Measurements from ENCODE around the gene SZT2. TPM values are rescaled to one million over a fixed set of nuclear protein-coding genes. Genes with fewer than 3 reads are reported as not detected.

The SZT2 gene
- total RNA-seq, 3 donors from 2014 or later, result 37.1 to 44.2 (median 39.5) TPM

DNA sequence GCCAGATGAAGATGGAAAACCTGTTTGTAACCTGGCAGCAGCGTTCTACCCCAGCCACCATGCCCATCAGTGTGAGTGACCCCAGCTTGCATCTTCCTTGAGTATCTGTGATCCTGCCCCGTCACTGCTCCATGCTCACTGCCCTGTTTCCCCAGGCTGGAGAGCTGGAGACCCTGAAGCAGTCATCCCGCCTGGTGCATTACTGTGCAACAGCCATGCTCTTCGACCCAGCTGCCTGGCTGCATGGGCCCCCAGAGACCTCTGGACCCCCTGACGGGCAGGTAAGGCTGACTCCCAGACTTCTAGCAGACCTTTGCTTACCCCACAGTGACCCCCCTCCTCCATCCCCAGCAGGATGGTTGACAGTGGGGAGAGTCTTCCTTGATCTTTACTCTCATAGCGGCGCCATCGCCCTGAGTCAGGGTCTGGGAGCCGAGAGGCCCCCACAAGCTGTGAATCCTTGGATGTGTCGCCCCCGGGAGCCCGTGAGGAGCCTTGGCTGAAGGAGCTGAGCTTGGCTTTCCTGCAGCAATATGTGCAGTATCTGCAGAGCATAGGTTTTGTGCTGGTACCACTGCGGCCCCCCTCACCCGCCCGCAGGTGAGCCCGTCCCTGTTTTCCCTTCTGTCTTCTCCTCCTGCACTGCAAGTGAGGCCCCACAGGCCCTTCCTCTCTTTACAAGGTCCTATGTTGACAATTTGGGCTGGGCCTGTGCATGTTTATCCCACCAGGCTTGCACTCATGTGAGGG is 53.7 kb downstream of the SZT2 start:
- ATAC-seq (no peak), DNase-seq (no peak)
- Mint-ChIP-seq H3K4me3 (no peak overlapping the region), H3K36me3 (ENCODE audit: insufficient read depth) (peaks cover 41% of the 10 kb centered on the region), H3K9me3 (no peaks in the 10 kb centered on the region), H3K27me3 (ENCODE audit: low read depth) (no peaks in the 10 kb centered on the region), H3K4me1 (ENCODE audit: low read depth) (no peaks in the 10 kb centered on the region)

DNA sequence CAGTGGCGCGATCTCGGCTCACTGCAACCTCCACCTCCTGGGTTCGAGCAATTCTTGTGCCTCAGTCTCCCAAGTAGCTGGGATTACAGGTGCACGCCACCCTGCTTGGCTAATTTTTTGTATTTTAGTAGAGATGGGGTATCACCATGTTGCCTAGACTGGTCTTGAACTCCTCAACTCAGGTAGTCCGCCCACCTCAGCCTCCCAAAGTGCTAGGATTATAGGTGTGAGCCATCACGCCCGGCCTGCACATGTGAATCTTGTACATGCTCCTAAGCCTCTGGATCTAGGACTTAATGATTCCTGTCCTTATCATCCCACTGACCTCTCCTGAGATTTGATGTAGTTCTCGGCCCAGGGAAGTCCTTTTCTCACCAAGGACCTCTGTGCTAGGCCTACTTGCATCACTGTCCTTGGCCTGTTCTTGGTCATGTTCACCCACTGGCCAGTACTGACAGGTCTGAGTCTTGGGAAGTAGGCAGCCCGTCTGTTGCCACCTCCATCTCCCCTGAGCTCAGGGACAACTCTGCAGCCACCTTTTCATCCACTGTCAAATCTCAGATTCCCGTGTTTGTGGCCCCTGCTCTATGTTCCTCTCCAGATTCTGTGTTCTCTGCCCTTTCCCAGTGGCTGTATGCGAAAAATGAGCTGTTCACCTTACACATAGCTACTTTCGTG is 54.6 kb downstream of the SZT2 start:
- H3K9me3 Mint-ChIP-seq, result no peaks in the 10 kb centered on the region

DNA sequence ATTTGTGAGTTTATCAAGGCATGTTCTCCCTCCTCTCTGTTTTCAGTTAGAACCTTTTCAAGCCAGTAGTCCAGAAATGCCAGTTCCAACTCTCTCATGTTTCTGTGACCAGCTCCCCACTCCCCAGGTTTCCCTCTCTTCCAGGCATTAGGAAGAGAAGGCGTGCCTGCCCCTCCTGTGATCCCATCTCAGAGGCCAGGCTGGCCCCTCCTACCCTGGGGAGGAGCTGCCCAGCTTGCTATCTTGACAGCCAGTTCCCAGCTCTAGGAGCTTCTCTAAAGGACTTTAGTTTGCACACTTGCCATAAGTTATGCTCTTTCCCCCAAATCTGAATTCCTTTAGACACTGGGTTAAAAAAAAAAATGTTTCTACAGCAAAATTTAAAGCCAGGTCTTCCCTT is 55.1 kb downstream of the SZT2 start:
- Mint-ChIP-seq H3K9me3 (no peaks in the 10 kb centered on the region), H3K36me3 (ENCODE audit: insufficient read depth) (peaks cover 39% of the 10 kb centered on the region), H3K4me3 (no peak overlapping the region), H3K27me3 (ENCODE audit: low read depth) (no peaks in the 10 kb centered on the region), H3K4me1 (ENCODE audit: low read depth) (no peaks in the 10 kb centered on the region)
- no peak for DNase-seq
- ATAC-seq, result no peak

More for the DNA sequence above, 54.6 kb downstream of the SZT2 start:
- Mint-ChIP-seq H3K27me3 (ENCODE audit: low read depth) (no peaks in the 10 kb centered on the region), H3K36me3 (ENCODE audit: insufficient read depth) (peaks cover 38% of the 10 kb centered on the region), H3K4me3 (no peak overlapping the region), H3K4me1 (ENCODE audit: low read depth) (no peaks in the 10 kb centered on the region)
- no peak for DNase-seq
- no peak for ATAC-seq

DNA sequence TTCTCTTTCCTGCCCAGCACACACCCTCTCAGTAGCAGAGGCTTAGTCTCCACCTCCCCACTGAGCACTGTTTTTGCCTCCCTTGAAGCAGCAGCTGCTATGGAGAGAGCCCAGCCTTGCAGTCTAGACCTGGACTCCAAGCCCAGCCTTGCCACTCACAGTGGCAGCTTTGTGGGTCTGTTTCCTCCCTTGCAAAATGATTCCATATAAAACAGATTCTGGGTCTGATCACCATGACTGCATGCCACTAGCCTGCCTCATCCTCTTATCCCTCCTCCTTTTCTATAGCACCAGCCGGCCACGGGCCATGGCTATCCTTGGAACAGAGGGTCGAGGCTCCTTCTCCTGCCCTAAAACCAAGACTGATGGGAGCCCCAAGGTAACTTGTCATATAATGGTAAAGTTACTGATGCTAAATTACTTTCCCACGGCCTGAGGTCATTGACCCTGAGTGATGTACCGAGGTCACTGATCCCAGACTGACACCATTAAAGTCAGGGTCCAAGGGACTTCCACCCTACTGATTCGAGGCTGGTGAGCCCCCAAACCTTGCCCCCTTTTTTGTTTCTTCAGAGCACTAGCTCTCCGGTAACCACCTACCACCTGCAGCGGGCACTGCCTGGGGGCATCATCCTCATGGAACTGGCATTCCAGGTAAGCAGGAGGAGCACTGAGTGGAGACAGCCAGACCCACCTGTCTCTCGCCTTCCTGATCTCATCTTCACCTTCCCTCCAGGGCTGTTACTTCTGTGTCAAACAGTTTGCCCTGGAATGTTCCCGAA is 56.1 kb downstream of the SZT2 start:
- Mint-ChIP-seq H3K4me3 (no peak overlapping the region), H3K27me3 (ENCODE audit: low read depth) (no peaks in the 10 kb centered on the region), H3K9me3 (no peaks in the 10 kb centered on the region), H3K4me1 (ENCODE audit: low read depth) (no peaks in the 10 kb centered on the region), H3K36me3 (ENCODE audit: insufficient read depth) (peaks cover 38% of the 10 kb centered on the region)
- ATAC-seq (no peak), DNase-seq (no peak)

DNA sequence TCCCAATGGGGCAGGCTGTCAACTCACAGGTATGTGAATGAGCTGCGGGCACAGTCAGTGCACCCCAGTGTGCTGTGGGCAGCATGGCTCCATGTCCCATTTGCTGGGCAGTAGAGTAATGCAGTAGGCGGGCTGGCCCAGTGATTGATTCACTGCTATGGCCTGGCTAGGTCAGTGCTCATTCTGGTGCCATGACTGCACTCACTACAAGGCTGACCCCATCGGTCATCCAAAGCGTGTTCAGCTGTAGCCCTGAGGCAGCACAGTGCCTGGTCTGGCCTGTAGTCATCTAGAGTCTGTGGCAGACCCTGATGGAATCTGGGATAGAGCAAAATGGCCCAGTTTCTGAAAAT is 56.7 kb downstream of the SZT2 start:
- Mint-ChIP-seq H3K9me3 (no peaks in the 10 kb centered on the region), H3K4me3 (no peak overlapping the region), H3K4me1 (ENCODE audit: low read depth) (no peaks in the 10 kb centered on the region), H3K27me3 (ENCODE audit: low read depth) (no peaks in the 10 kb centered on the region), H3K36me3 (ENCODE audit: insufficient read depth) (peaks cover 40% of the 10 kb centered on the region)
- ATAC-seq (no peak), DNase-seq (no peak)

DNA sequence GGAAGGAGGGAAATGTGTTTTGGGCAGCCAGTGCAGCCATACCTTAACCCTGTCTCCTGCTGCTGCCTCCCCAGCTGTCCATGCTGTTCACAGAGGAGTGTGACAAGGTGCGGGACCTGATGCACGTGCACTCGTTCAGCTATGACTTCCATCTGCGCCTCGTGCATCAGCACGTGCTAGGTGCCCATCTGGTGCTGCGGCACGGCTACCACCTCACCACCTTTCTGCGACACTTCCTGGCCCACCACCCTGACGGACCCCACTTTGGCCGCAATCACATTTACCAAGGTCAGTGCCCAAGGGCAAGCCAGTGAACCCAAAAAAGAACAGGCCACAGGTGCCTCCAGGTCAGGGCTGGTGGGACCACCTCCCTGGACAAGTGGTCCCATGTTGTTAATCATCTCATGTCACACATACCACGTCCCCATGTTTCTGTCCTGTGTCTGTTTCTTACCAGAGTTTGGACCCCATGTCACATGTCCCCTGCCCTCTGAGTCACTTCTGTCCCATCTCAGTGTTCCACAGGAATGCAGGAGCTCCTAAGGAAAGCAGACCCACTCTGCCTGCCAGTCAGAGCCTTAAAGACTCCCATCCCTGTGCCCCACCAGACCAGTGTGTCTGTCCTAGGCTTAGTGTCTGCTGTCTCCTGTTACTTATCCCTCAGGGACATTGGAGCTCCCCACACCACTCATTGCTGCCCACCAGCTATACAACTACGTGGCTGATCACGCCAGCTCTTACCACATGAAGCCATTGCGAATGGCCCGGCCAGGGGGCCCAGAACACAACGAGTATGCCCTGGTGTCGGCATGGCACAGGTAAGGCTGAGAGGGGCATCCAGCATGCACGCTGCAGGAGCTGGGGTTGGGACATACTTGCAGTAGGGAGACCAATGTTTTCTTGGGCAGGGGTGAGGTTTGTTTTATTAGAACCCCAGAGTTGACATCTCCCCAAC is 57.5 kb downstream of the SZT2 start:
- no peaks in the 10 kb centered on the region for H3K4me1 Mint-ChIP-seq (ENCODE audit: low read depth)
- DNase-seq, result no peak
- peaks cover 40% of the 10 kb centered on the region for H3K36me3 Mint-ChIP-seq (ENCODE audit: insufficient read depth)
- no peak for ATAC-seq
- H3K4me3 Mint-ChIP-seq, result no peak overlapping the region
- no peaks in the 10 kb centered on the region for H3K27me3 Mint-ChIP-seq (ENCODE audit: low read depth)
- no peaks in the 10 kb centered on the region for H3K9me3 Mint-ChIP-seq

DNA sequence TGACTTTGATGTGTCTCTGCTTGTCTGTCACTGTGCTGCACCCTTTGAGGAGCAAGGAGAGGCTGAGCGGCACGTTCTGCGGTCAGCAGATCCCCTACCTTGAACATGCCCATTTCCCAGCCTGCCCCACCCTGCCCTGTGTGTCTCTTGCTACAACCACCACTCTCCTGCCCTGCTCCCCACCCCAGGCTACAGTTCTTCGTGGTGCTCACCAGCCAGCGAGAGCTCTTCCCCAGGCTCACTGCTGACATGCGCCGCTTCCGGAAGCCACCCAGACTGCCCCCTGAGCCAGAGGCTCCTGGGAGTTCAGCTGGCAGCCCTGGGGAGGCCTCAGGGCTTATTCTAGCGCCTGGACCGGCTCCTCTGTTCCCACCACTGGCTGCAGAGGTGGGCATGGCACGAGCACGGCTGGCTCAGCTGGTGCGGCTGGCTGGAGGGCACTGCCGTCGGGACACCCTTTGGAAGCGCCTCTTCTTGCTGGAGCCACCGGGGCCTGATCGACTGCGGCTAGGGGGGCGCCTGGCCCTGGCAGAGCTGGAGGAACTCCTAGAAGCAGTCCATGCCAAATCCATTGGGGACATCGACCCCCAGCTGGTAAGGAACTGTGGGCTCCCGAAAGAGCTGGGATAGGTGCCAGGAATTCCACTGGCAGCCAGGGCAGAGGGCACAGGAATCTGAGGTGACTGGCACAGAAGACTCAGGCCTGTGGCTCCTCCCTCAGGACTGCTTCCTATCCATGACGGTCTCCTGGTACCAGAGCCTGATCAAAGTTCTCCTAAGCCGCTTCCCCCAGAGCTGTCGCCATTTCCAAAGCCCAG is 58.4 kb downstream of the SZT2 start:
- DNase-seq (no peak), ATAC-seq (no peak)
- Mint-ChIP-seq H3K27me3 (ENCODE audit: low read depth) (no peaks in the 10 kb centered on the region), H3K4me1 (ENCODE audit: low read depth) (peaks cover 5% of the 10 kb centered on the region), H3K9me3 (no peaks in the 10 kb centered on the region), H3K4me3 (no peak overlapping the region), H3K36me3 (ENCODE audit: insufficient read depth) (peaks cover 40% of the 10 kb centered on the region)

DNA sequence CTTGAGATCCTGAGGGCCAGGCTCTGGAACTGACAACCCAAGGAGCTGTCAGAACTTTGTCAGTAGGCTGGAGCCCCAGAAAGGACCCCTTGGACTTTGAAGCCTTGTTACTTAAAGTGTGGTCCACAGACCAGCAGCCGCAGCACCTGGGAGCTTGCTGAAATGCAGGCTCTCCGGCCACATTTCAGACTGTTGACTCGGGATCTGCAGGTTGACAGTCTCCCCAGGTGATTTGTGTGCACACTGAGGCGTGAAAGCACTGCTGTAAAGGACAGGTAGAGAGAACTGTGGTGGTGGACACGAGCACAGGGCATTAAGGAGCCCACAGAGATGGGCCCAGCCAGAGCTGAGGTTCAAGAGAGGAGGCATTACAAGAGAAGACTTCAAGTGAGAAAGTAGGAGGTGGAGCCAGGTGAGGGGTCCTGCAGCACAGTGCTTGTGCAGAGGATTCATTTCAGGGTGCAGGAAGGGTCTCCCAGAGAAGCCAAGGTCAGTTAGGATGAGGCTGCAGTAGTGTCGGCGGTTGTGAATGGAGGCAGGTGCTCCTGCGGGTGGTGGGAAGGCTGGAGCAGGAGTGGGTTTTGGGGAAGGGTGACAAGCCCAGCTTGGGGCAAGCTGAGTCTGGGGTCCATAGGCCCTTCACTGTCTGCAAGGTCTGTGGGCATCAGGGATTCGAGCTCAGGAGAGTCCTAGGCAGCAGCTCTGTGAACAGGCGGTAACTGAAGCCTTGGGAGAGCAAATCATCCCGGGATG is 59.4 kb downstream of the SZT2 start:
- DNase-seq, result no peak
- Mint-ChIP-seq H3K4me3 (no peak overlapping the region), H3K4me1 (ENCODE audit: low read depth) (peaks cover 7% of the 10 kb centered on the region), H3K27me3 (ENCODE audit: low read depth) (no peaks in the 10 kb centered on the region), H3K9me3 (no peaks in the 10 kb centered on the region), H3K36me3 (ENCODE audit: insufficient read depth) (peaks cover 32% of the 10 kb centered on the region)
- no peak for ATAC-seq

DNA sequence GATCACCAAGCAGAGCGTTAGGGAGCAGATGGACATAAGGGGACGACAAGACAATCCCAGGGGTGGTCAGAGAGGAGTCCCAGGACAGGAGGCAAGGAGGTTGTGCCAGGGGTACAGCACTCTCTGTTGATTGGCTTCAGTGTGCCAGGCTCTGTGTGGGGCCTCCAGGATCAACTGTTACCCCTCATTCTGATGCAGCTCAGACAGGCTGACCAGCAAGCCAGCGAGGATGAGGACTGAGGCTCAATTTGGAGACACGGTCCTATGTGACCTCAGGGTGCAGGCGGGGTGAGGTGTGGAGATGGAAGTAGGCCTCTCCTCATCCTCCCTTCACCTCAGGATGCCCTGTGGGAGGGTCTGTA is 60.0 kb downstream of the SZT2 start:
- Mint-ChIP-seq H3K27me3 (ENCODE audit: low read depth) (no peaks in the 10 kb centered on the region), H3K36me3 (ENCODE audit: insufficient read depth) (peaks cover 27% of the 10 kb centered on the region), H3K4me3 (no peak overlapping the region), H3K4me1 (ENCODE audit: low read depth) (peaks cover 12% of the 10 kb centered on the region), H3K9me3 (no peaks in the 10 kb centered on the region)
- no peak for DNase-seq
- no peak for ATAC-seq

DNA sequence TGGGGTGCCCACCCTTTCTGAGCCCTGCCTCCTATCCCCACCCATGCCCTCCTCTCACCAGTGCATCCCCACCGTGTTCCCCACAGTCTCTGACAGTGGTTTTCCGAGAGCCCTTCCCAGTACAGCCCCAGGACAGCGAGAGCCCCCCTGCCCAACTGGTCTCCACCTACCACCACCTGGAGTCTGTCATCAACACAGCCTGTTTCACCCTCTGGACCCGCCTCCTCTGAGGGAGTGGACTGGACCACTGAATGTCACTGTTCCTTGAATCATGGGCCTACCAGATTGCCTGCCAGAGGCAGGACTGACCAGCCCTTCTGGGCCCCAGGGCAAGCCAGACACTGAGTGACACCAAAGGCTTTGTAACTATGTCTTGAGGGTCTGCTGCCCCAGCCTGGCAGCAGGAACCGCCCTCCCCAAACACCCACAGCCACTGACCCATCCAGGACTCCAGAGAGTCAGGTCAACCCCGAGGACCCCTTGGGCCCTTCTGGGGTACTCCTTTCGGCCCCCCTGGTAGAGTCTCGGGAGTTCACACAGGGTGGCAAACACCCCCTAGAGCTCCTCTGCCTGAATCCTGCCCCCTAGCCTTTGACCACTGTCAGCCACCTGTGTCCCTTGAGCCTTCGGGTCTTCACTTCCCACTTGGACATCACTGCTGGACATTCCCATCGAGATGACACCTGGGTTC is 60.7 kb downstream of the SZT2 start:
- no peak for DNase-seq
- H3K36me3 Mint-ChIP-seq (ENCODE audit: insufficient read depth), result peaks cover 22% of the 10 kb centered on the region
- H3K9me3 Mint-ChIP-seq, result no peaks in the 10 kb centered on the region
- no peak overlapping the region for H3K4me3 Mint-ChIP-seq
- no peaks in the 10 kb centered on the region for H3K27me3 Mint-ChIP-seq (ENCODE audit: low read depth)
- H3K4me1 Mint-ChIP-seq (ENCODE audit: low read depth), result peaks cover 14% of the 10 kb centered on the region
- no peak for ATAC-seq

DNA sequence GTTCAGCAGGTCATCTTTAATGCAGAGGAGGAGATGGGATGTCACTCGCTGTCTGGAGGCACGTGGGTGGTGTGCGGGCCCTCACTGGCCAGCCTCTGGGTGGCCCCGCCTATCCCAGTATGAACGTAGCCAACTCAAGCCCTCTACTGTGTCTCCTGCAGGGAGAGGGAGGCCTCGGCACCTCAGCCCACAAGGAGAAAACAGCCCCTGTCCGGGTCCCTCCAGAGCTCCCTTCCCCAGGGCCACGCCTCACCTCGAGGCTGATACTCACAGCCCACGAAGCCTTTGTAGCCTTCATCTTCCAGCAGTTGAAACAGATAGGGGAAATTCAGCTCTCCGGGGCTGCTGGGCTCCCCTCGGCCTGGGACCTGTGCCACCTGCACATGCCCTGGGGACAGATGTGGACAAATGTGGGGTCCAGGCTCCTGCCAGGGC is 61.5 kb downstream of the SZT2 start:
- ATAC-seq, result no peak
- Mint-ChIP-seq H3K27me3 (ENCODE audit: low read depth) (peaks cover 4% of the 10 kb centered on the region), H3K36me3 (ENCODE audit: insufficient read depth) (peaks cover 16% of the 10 kb centered on the region), H3K4me1 (ENCODE audit: low read depth) (peaks cover 14% of the 10 kb centered on the region), H3K9me3 (no peaks in the 10 kb centered on the region), H3K4me3 (no peak overlapping the region)
- no peak for DNase-seq

DNA sequence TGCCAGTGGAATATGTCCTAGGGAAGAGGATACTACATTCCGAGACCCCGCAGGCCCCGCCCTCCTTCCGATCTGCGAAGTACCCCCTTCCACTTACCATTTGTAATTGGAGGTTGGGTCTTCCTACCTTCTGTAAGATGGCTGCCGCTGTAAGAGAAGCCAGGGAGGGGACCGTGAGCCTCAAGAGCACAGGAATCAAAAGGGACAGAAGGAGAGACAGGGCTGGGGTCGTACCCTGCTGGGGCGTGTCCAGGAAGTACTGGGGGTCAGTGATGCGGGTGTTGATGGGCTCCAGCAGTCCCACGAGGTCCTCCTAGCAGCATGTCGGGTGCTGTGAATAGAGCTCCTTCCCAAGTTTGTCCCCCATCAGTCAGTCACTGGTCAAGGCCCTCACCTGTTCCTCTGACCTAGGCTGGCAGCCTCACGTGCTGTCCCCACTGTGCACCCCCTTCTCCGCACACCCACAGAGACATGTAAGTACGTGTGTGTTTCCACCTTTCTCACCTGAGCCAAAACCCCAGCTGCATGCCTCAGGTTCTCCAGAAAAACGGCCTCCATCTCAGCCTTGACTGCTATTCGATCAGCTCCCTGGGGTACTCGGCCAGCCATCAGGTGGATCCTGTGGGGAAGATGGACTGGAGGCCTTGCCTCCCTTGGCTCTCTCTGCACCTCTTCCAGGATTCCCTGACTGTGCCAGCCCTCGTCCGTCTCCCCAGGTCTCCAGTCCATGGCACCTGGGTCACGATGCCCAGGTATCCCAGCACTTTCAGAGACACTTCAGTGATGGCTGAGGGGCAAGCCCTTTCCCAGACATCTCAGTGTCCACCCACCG is 62.2 kb downstream of the SZT2 start:
- DNase-seq (no peak), ATAC-seq (no peak)
- Mint-ChIP-seq H3K4me3 (peak overlapping the region; percentile 0), H3K9me3 (no peaks in the 10 kb centered on the region), H3K4me1 (ENCODE audit: low read depth) (peaks cover 14% of the 10 kb centered on the region), H3K36me3 (ENCODE audit: insufficient read depth) (peaks cover 11% of the 10 kb centered on the region), H3K27me3 (ENCODE audit: low read depth) (peaks cover 5% of the 10 kb centered on the region)
